HG03442 (cell line): ENCODE results near the gene JAKMIP1.

Source experiments
- ATAC-seq: cut with Tn5 transposase; IDR thresholded peaks from one replicate; pipeline ENCODE4 v1.9.1; 2021; ENCODE audit warnings: mild to moderate bottlenecking, moderate library complexity; ENCODE audit not compliant: unreplicated experiment

The JAKMIP1 gene

GRCh38 chr4:5976431-5976830 lies 223.9 kb downstream of the JAKMIP1 start:
- no peak for ATAC-seq
